IMR-90 (cell line): Measurements from ENCODE around the gene SHISA4.

Source experiments
- CTCF ChIP-seq: conservative IDR thresholded peaks from 2 replicates; pipeline ENCODE4 v1.5.1; 2012; ENCODE audit warnings: mild to moderate bottlenecking, low read depth, low read length, improper control_type of control experiment
- ELK1 ChIP-seq: fragments of 150-350 bp; IDR thresholded peaks from 2 replicates; pipeline ENCODE4 v1.6.1; 2016; ENCODE audit warnings: low read depth, mild to moderate bottlenecking, low read length, moderate library complexity, borderline replicate concordance
- POLR2A ChIP-seq: IDR thresholded peaks from 2 replicates; pipeline ENCODE4 v1.6.1; 2012; ENCODE audit warnings: mild to moderate bottlenecking, low read depth, low read length
- RFX5 ChIP-seq: IDR thresholded peaks from 2 replicates; pipeline ENCODE4 v1.8.0; 2012; ENCODE audit warnings: low read depth, mild to moderate bottlenecking, low read length, moderate library complexity

GRCh38 chr1:201914456-201915235 is 25.9 kb downstream of the SHISA4 start:
- TF ChIP-seq CTCF = no peak
- no peak for TF ChIP-seq RFX5
- TF ChIP-seq ELK1 = no peak
- TF ChIP-seq POLR2A = no peak
